D721Med (cell line): ENCODE measurements around the gene DDX47.

Experiments used
- DNase-seq: peaks from one replicate; pipeline ENCODE4 v3.0.0; 2011; ENCODE audit warnings: low spot score; ENCODE audit not compliant: insufficient read length
- FAIRE-seq: peaks from 2 replicates; lab custom pipeline; 2011; peaks lifted over from hg19 to GRCh38; lab: Jason Lieb, UNC
- CTCF ChIP-seq: IDR thresholded peaks from 2 replicates; pipeline ENCODE4 v1.5.1; 2012; ENCODE audit warnings: mild to moderate bottlenecking, control low read depth; ENCODE audit not compliant: insufficient read depth; ENCODE audit errors: missing control alignments

The DDX47 gene

GRCh38 chr12:12779529-12779928 is 33.6 kb upstream of the DDX47 start:
- DNase-seq: no peak
- FAIRE-seq: no peak
- no peak for TF ChIP-seq CTCF

GRCh38 chr12:12784116-12784515 is 29.0 kb upstream of the DDX47 start:
- DNase-seq (no peak), FAIRE-seq (no peak)
- TF ChIP-seq CTCF: no peak

DNA sequence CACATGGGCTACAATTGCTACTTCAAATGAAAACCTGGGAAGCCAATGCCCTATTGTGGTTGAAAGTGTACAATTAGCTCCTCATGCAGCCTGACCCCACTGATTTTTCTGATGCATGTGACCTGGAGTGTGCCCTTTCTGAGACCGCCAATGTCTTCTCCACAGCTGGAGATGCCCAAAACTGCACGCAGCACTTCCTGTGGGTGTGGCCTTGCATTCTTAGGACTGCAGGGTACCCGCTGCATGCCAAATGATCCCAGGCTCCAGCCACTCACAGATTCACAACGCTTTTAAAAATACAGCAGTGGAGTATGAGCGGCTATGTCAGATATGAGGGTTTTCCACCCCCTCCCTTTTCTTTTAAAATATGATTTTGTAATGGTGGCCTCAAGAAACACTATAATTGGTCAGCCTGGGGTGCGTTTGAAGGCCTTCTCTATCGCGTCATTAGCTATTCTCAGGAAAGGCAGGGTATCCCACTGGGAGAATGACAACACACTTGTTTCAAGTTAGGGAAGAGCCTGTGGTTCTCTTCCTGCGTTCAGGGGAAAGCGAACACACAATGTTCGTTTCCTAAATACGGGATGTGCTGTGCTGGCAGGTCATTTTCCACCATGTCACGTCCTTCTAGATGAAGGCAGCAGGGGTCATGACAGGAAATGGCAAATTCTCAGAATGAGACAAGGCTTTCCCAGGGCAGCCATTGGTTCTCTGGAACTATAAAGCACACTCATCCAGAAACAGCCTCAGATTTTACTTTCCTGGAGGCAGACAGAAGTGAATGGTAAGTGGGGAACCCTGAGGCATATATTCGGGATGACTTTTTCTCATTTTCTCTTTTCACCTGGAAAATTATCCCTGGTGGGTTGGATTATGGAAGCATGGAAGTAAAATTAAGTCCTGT is 28.0 kb upstream of the DDX47 start, which contains the start of gene APOLD1:
APOLD1 (plus strand) TSS at position 749 of the 904 bp plus-strand sequence; CDS start at position 782, 33 bp downstream.
- FAIRE-seq: no peak
- no peak for DNase-seq
- TF ChIP-seq CTCF: no peak

DNA sequence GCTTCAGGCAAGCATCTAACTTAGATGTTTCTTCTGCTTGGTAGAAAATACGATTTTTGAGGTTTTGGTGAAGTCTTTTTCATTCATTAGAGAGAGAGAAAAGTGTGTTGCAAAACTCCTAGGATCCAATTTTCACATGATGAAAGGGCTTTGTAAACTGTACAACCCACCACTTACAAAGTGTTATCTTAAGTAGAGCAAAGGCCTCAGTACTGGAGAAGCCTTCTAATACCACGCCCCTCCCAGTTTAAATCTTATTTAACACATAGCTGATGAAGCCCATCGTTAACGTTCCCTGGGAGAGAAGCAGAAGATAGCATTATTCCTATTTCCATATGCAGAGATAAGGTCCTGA is 26.8 kb upstream of the DDX47 start:
- DNase-seq: no peak
- no peak for TF ChIP-seq CTCF
- no peak for FAIRE-seq

GRCh38 chr12:12786706-12787601 is 26.2 kb upstream of the DDX47 start:
- TF ChIP-seq CTCF: no peak
- no peak for FAIRE-seq

GRCh38 chr12:12788131-12788530 is 25.0 kb upstream of the DDX47 start:
- DNase-seq (no peak), FAIRE-seq (no peak)
- no peak for TF ChIP-seq CTCF

More at GRCh38 chr12:12786706-12787601, 26.2 kb upstream of the DDX47 start:
- peak; percentile 80 for DNase-seq
